ENCODE data around the gene WNT3A. TPM values are rescaled to one million over a fixed set of nuclear protein-coding genes. Genes with fewer than 3 reads are reported as not detected.

The WNT3A gene
- total and polyA plus RNA-seq, 9 donors, result not detected

GRCh38 chr1:228110556-228110955, 103.8 kb downstream of the WNT3A start:
- H3K27me3 ChIP-seq, result no peaks in the 10 kb centered on the region
- no peaks in the 10 kb centered on the region for H3K36me3 ChIP-seq
- H3K27ac ChIP-seq, result peak overlapping the region; percentile 73 to 74
- no peak overlapping the region for H3K4me3 ChIP-seq
- intact Hi-C loops (cut with DNase I), result no loop called here
- no peak for TF ChIP-seq EP300 (IDR thresholded peaks at IDR 0.05)
- no peak for TF ChIP-seq POLR2A (IDR thresholded peaks at IDR 0.05)
- no peak for TF ChIP-seq CTCF (IDR thresholded peaks at IDR 0.05)
- H3K9me3 ChIP-seq, result no peaks in the 10 kb centered on the region
- peaks cover 5% of the 10 kb centered on the region for H3K4me1 ChIP-seq (ENCODE audit: insufficient read depth)
- WGBS, 3 donors, result 76 to 87% (median 77%) methylated on average over 7 of the region's 7 CpGs
- DNase-seq, result no peak

Small RNA genes within 50 kb of the gene (microRNA-seq; reads per million reads assigned to microRNA genes)
- 0 to 0.79 (median 0.38) reads per million in 3 donors for gene MIR3620

Small RNA genes within 50 kb of the gene (small RNA-seq; reads per million reads assigned to genes)
- not detected for gene SEPT14P17

Other genes with a start within 250 kb of the WNT3A start
- not detected for gene PRSS38, start 191.3 kb upstream of the WNT3A start, total RNA-seq
- not detected for gene PRSS38, start 191.3 kb upstream of the WNT3A start, polyA plus RNA-seq
- 10 to 100 TPM in 3 of 7 donors, 1 to 10 TPM in 4; 3.9 to 15.9 (median 9.8) TPM for gene WNT9A, start 59.1 kb upstream of the WNT3A start, total RNA-seq
- gene WNT9A, start 59.1 kb upstream of the WNT3A start, polyA plus RNA-seq, result 10 to 100 TPM in 1 of 2 donors, 1 to 10 TPM in 1; 1.1 to 10.8 TPM
- gene ARF1, start 75.7 kb downstream of the WNT3A start, total RNA-seq, result 100 to 1,000 TPM; 209 to 345 (median 285) TPM
- gene ARF1, start 75.7 kb downstream of the WNT3A start, polyA plus RNA-seq, result 100 to 1,000 TPM; 179 to 307 TPM
- gene C1orf35, start 96.3 kb downstream of the WNT3A start, total RNA-seq, result 10 to 100 TPM; 16.0 to 24.7 (median 21.0) TPM
- 10 to 100 TPM in 1 of 2 donors, 1 to 10 TPM in 1; 2.8 to 29.3 TPM for gene C1orf35, start 96.3 kb downstream of the WNT3A start, polyA plus RNA-seq
- 10 to 100 TPM; 36.4 to 98.5 (median 43.3) TPM for gene MRPL55, start 102.3 kb downstream of the WNT3A start, total RNA-seq
- 10 to 100 TPM; 14.6 to 87.5 TPM for gene MRPL55, start 102.3 kb downstream of the WNT3A start, polyA plus RNA-seq
- gene GUK1, start 133.3 kb downstream of the WNT3A start, total RNA-seq, result 100 to 1,000 TPM; 129 to 256 (median 171) TPM
- gene GUK1, start 133.3 kb downstream of the WNT3A start, polyA plus RNA-seq, result 100 to 1,000 TPM in 1 of 2 donors, 10 to 100 TPM in 1; 17.7 to 228 TPM
- 10 to 100 TPM in 2 of 7 donors, 1 to 10 TPM in 5; 2.2 to 12.6 (median 8.0) TPM for gene GJC2, start 142.9 kb downstream of the WNT3A start, total RNA-seq
- 1 to 10 TPM in 1 of 2 donors, under 1 TPM in 1; 0.18 to 2.3 TPM for gene GJC2, start 142.9 kb downstream of the WNT3A start, polyA plus RNA-seq
- gene IBA57, start 158.8 kb downstream of the WNT3A start, total RNA-seq, result 10 to 100 TPM in 4 of 7 donors, 1 to 10 TPM in 3; 3.7 to 14.5 (median 11.1) TPM
- gene IBA57, start 158.8 kb downstream of the WNT3A start, polyA plus RNA-seq, result 1 to 10 TPM; 2.8 to 5.8 TPM
- 10 to 100 TPM; 21.7 to 37.1 (median 29.9) TPM for gene OBSCN, start 201.0 kb downstream of the WNT3A start, total RNA-seq
- 10 to 100 TPM in 1 of 2 donors, 1 to 10 TPM in 1; 3.5 to 11.9 TPM for gene OBSCN, start 201.0 kb downstream of the WNT3A start, polyA plus RNA-seq